ENCODE results near the gene TNFAIP3. TPM values are rescaled to one million over a fixed set of nuclear protein-coding genes. Genes with fewer than 3 reads are reported as not detected.

The TNFAIP3 gene
- total RNA-seq, 2 donors from 2014 or later, result 21.9 to 26.3 TPM

GRCh38 chr6:137827977-137828810, 38.9 kb upstream of the TNFAIP3 start:
- no peak for ATAC-seq (ENCODE audit: insufficient number of reproducible peaks, low FRiP score, low read depth)
- Histone ChIP-seq H3K4me1 (ENCODE audit: control insufficient read depth in 1 of 2, low read depth in 2 of 2) (no peaks in the 10 kb centered on the region), H3K9me3 (no peaks in the 10 kb centered on the region), H3K27ac (no peak overlapping the region), H3K36me3 (no peaks in the 10 kb centered on the region), H3K4me3 (no peak overlapping the region), H3K27me3 (replicated peaks; ENCODE audit: insufficient read depth) (no peaks in the 10 kb centered on the region)
- no peak for TF ChIP-seq CTCF (IDR thresholded peaks at IDR 0.05)
- DNase-seq (ENCODE audit: low spot score), result no peak

- Histone ChIP-seq H3K9me3 (no peaks in the 10 kb centered on the region), H3K4me3 (no peak overlapping the region), H3K27me3 (replicated peaks; ENCODE audit: insufficient read depth) (no peaks in the 10 kb centered on the region), H3K4me1 (ENCODE audit: control insufficient read depth in 1 of 2, low read depth in 2 of 2) (no peaks in the 10 kb centered on the region), H3K27ac (no peak overlapping the region), H3K36me3 (no peaks in the 10 kb centered on the region)
- no peak for TF ChIP-seq CTCF (IDR thresholded peaks at IDR 0.05)
- DNase-seq (ENCODE audit: low spot score), result no peak
- ATAC-seq (ENCODE audit: insufficient number of reproducible peaks, low FRiP score, low read depth), result no peak
These were observed 37.4 kb upstream of the TNFAIP3 start for GRCh38 chr6:137829641-137830083.

- Histone ChIP-seq H3K4me3 (no peak overlapping the region), H3K27ac (no peak overlapping the region), H3K4me1 (ENCODE audit: control insufficient read depth in 1 of 2, low read depth in 2 of 2) (no peaks in the 10 kb centered on the region), H3K27me3 (replicated peaks; ENCODE audit: insufficient read depth) (no peaks in the 10 kb centered on the region), H3K9me3 (no peaks in the 10 kb centered on the region), H3K36me3 (no peaks in the 10 kb centered on the region)
- ATAC-seq (ENCODE audit: insufficient number of reproducible peaks, low FRiP score, low read depth), result no peak
- no peak for DNase-seq (ENCODE audit: low spot score)
- no peak for TF ChIP-seq CTCF (IDR thresholded peaks at IDR 0.05)
These were observed 36.5 kb upstream of the TNFAIP3 start for GRCh38 chr6:137830511-137830911.

- Histone ChIP-seq H3K4me3 (no peak overlapping the region), H3K27ac (no peak overlapping the region), H3K9me3 (no peaks in the 10 kb centered on the region), H3K36me3 (no peaks in the 10 kb centered on the region), H3K4me1 (ENCODE audit: control insufficient read depth in 1 of 2, low read depth in 2 of 2) (no peaks in the 10 kb centered on the region), H3K27me3 (replicated peaks; ENCODE audit: insufficient read depth) (no peaks in the 10 kb centered on the region)
- no peak for TF ChIP-seq CTCF (IDR thresholded peaks at IDR 0.05)
- ATAC-seq (ENCODE audit: insufficient number of reproducible peaks, low FRiP score, low read depth), result no peak
- no peak for DNase-seq (ENCODE audit: low spot score)
These were observed 34.9 kb upstream of the TNFAIP3 start for GRCh38 chr6:137832110-137832509.

- no peak for TF ChIP-seq CTCF (IDR thresholded peaks at IDR 0.05)
These were observed 32.6 kb upstream of the TNFAIP3 start for GRCh38 chr6:137834508-137834907.

More at GRCh38 chr6:137834508-137834907, 32.6 kb upstream of the TNFAIP3 start:
- Histone ChIP-seq H3K27me3 (replicated peaks; ENCODE audit: insufficient read depth) (no peaks in the 10 kb centered on the region), H3K4me3 (no peak overlapping the region), H3K36me3 (no peaks in the 10 kb centered on the region), H3K9me3 (no peaks in the 10 kb centered on the region), H3K27ac (no peak overlapping the region), H3K4me1 (ENCODE audit: control insufficient read depth in 1 of 2, low read depth in 2 of 2) (no peaks in the 10 kb centered on the region)
- DNase-seq (ENCODE audit: low spot score) (no peak), ATAC-seq (ENCODE audit: insufficient number of reproducible peaks, low FRiP score, low read depth) (no peak)
